Caco-2 (cell line): ENCODE results near the gene CACNA1C. TPM values are rescaled to one million over a fixed set of nuclear protein-coding genes. Genes with fewer than 3 reads are reported as not detected.

Source experiments
- BruUV-seq: library from RNA; stranded (reverse); fragments of 400-500 nt; replicated peaks from 2 replicates; lab custom pipeline; 2021; lab: Mats Ljungman, UMichigan
- CTCF ChIA-PET: fragments of 300-600 bp; sonication (Branson Sonifier 250); formaldehyde crosslinking; loops from one replicate; lab custom pipeline; 2022; ENCODE audit warnings: antibody characterized with exemption; lab: Charles Lee
- POLR2A ChIA-PET: fragments of 300-600 bp; sonication (Branson Sonifier 250); formaldehyde crosslinking; loops from one replicate; lab custom pipeline; 2022; ENCODE audit warnings: antibody characterized with exemption; lab: Charles Lee
- DNase-seq, 2 experiments: peaks; one replicate each; pipeline versions ENCODE4 v3.0.0 to v3.0.0-alpha.2; 2020 to 2022
- H3K27me3 ChIP-seq: replicated peaks from 2 replicates; pipeline ENCODE4 v1.6.0; 2011; ENCODE audit warnings: low read length; ENCODE audit not compliant: control insufficient read depth, insufficient read depth
- H3K36me3 ChIP-seq: 2 replicates; pipeline ENCODE4 v1.5.1; 2011; ENCODE audit warnings: low read length; ENCODE audit not compliant: control insufficient read depth, insufficient read depth
- H3K4me1 ChIP-seq: fragments of 250-450 bp; sonication (Bioruptor Pico); 2 replicates; pipeline ENCODE4 v1.5.1; 2020; ENCODE audit warnings: mild to moderate bottlenecking
- H3K4me3 ChIP-seq: 2 replicates; pipeline ENCODE4 v1.5.1; 2011; ENCODE audit warnings: low read depth, mild to moderate bottlenecking, control low read depth, low read length
- H3K9me3 ChIP-seq: fragments of 250-450 bp; sonication (Bioruptor Pico); 2 replicates; pipeline ENCODE4 v1.5.1; 2020; ENCODE audit warnings: mild to moderate bottlenecking, moderate library complexity
- H3K27ac Mint-ChIP-seq: one replicate; pipeline ENCODE4 v1.8.0; 2022; ENCODE audit warnings: mixed read lengths; ENCODE audit not compliant: unreplicated experiment
- H3K27me3 Mint-ChIP-seq: one replicate; pipeline ENCODE4 v1.8.0; 2022; ENCODE audit warnings: mixed read lengths; ENCODE audit not compliant: insufficient read depth, unreplicated experiment
- H3K36me3 Mint-ChIP-seq: one replicate; pipeline ENCODE4 v1.8.0; 2022; ENCODE audit warnings: mild to moderate bottlenecking, mixed read lengths; ENCODE audit not compliant: insufficient read depth, unreplicated experiment
- H3K4me1 Mint-ChIP-seq: one replicate; pipeline ENCODE4 v1.8.0; 2022; ENCODE audit warnings: low read depth, mixed read lengths; ENCODE audit not compliant: unreplicated experiment
- H3K4me3 Mint-ChIP-seq: one replicate; pipeline ENCODE4 v1.8.0; 2022; ENCODE audit warnings: mild to moderate bottlenecking, moderate library complexity, mixed read lengths; ENCODE audit not compliant: unreplicated experiment
- H3K9me3 Mint-ChIP-seq: one replicate; pipeline ENCODE4 v1.8.0; 2022; ENCODE audit warnings: mixed read lengths; ENCODE audit not compliant: unreplicated experiment
- intact Hi-C: fragments of 100-400 bp; cut with micrococcal nuclease; formaldehyde crosslinking; loops from one replicate; pipeline ENCODE4 v1.10.0; 2022; ENCODE audit not compliant: unreplicated experiment
- total RNA-seq: library from RNA; stranded (reverse); gene quantifications from 2 replicates; pipeline ENCODE4 v1.2.3, GENCODE V29; 2022
- TF ChIP-seq, protein P1 (sequence below), 2 experiments: fragments of 200-600 bp in 1 of 2; IDR thresholded peaks; 1 replicate in 1 of 2; 2 replicates in 1 of 2; pipeline versions ENCODE4 v1.5.1 to v1.8.0; 2011 to 2022; ENCODE audit warnings: antibody characterized with exemption in 1 of 2, control low read depth in 1 of 2, inconsistent platforms in 1 of 2, low read depth in 1 of 2, low read length in 1 of 2, mild to moderate bottlenecking in 1 of 2, moderate library complexity in 1 of 2; ENCODE audit not compliant: insufficient read depth in 1 of 2, severe bottlenecking in 1 of 2, unreplicated experiment in 1 of 2

The CACNA1C gene
- total RNA-seq, 1 experiment from 2014 or later: not detected

GRCh38 chr12:2276288-2277033 is 223.7 kb downstream of the CACNA1C start:
- Mint-ChIP-seq H3K27me3 (peaks cover 32% of the 10 kb centered on the region), H3K4me3 (no peak overlapping the region), H3K27ac (no peak overlapping the region), H3K36me3 (no peaks in the 10 kb centered on the region), H3K9me3 (no peaks in the 10 kb centered on the region), H3K4me1 (no peaks in the 10 kb centered on the region)
- DNase-seq: no peak
- CTCF ChIA-PET: interaction anchor here (0.6 to 1.3 kb wide), 2 partner anchors 8 to 15 kb away, joined by 3 read pairs; no protein-coding TSS in a partner anchor
- H3K9me3 ChIP-seq: no peaks in the 10 kb centered on the region; the same call in 1 of the 2 replicates
- TF ChIP-seq, protein P1, sequence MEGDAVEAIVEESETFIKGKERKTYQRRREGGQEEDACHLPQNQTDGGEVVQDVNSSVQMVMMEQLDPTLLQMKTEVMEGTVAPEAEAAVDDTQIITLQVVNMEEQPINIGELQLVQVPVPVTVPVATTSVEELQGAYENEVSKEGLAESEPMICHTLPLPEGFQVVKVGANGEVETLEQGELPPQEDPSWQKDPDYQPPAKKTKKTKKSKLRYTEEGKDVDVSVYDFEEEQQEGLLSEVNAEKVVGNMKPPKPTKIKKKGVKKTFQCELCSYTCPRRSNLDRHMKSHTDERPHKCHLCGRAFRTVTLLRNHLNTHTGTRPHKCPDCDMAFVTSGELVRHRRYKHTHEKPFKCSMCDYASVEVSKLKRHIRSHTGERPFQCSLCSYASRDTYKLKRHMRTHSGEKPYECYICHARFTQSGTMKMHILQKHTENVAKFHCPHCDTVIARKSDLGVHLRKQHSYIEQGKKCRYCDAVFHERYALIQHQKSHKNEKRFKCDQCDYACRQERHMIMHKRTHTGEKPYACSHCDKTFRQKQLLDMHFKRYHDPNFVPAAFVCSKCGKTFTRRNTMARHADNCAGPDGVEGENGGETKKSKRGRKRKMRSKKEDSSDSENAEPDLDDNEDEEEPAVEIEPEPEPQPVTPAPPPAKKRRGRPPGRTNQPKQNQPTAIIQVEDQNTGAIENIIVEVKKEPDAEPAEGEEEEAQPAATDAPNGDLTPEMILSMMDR (IDR thresholded peaks at IDR 0.05; ENCODE audit: insufficient read depth in 1 of 2, low read depth in 1 of 2, low read length in 1 of 2, severe bottlenecking in 1 of 2, unreplicated experiment in 1 of 2): no peak
- no peaks in the 10 kb centered on the region for H3K36me3 ChIP-seq
- intact Hi-C loops: no loop called here
- H3K27me3 ChIP-seq: no peaks in the 10 kb centered on the region
- BruUV-seq: no TSS peak
- H3K4me1 ChIP-seq: no peaks in the 10 kb centered on the region
- H3K4me3 ChIP-seq: no peak overlapping the region
- POLR2A ChIA-PET: no interaction called here

GRCh38 chr12:2277492-2278155 is 224.8 kb downstream of the CACNA1C start:
- POLR2A ChIA-PET: no interaction called here
- no peak overlapping the region for H3K4me3 ChIP-seq
- Mint-ChIP-seq H3K9me3 (no peaks in the 10 kb centered on the region), H3K27ac (no peak overlapping the region), H3K4me3 (no peak overlapping the region), H3K27me3 (peaks cover 37% of the 10 kb centered on the region), H3K36me3 (no peaks in the 10 kb centered on the region), H3K4me1 (no peaks in the 10 kb centered on the region)
- CTCF ChIA-PET: interaction anchor here (0.8 kb wide), 1 partner anchor 12 kb away, joined by 3 read pairs; no protein-coding TSS in a partner anchor
- no peak for DNase-seq
- no peaks in the 10 kb centered on the region for H3K27me3 ChIP-seq
- intact Hi-C loops: no loop called here
- no peaks in the 10 kb centered on the region; the same call in 1 of the 2 replicates for H3K9me3 ChIP-seq
- TF ChIP-seq, protein P1 (IDR thresholded peaks at IDR 0.05; ENCODE audit: insufficient read depth in 1 of 2, low read depth in 1 of 2, low read length in 1 of 2, severe bottlenecking in 1 of 2, unreplicated experiment in 1 of 2): no peak
- no TSS peak for BruUV-seq
- no peaks in the 10 kb centered on the region for H3K4me1 ChIP-seq
- H3K36me3 ChIP-seq: no peaks in the 10 kb centered on the region

- intact Hi-C loops: loop anchor here (5.0 kb wide), 1 partner anchor 99 kb away; no protein-coding TSS in a partner anchor
- BruUV-seq: no TSS peak
- H3K4me3 ChIP-seq: no peak overlapping the region
- TF ChIP-seq, protein P1 (IDR thresholded peaks at IDR 0.05; ENCODE audit: insufficient read depth in 1 of 2, low read depth in 1 of 2, low read length in 1 of 2, severe bottlenecking in 1 of 2, unreplicated experiment in 1 of 2): no peak
- no peaks in the 10 kb centered on the region for H3K9me3 Mint-ChIP-seq
- no peaks in the 10 kb centered on the region; the same call in 1 of the 2 replicates for H3K9me3 ChIP-seq
- H3K27ac Mint-ChIP-seq: no peak overlapping the region
- H3K4me1 ChIP-seq: no peaks in the 10 kb centered on the region
- ChIA-PET CTCF (no interaction called here), POLR2A (no interaction called here)
- no peaks in the 10 kb centered on the region for H3K27me3 ChIP-seq
- H3K27me3 Mint-ChIP-seq: peaks cover 28% of the 10 kb centered on the region
- DNase-seq: no peak
- no peaks in the 10 kb centered on the region for H3K36me3 ChIP-seq
- no peak overlapping the region for H3K4me3 Mint-ChIP-seq
- no peaks in the 10 kb centered on the region for H3K4me1 Mint-ChIP-seq
- no peaks in the 10 kb centered on the region for H3K36me3 Mint-ChIP-seq
Measured at GRCh38 chr12:2281446-2281845, 228.7 kb downstream of the CACNA1C start.
